SK-N-SH (cell line): ENCODE measurements around the gene TVP23C.

Source experiments
- CTCF ChIP-seq: fragments of 200-600 bp; sonication (generic); IDR thresholded peaks from 2 replicates; pipeline ENCODE4 v1.6.1; 2017; ENCODE audit warnings: antibody characterized with exemption, mild to moderate bottlenecking, moderate library complexity
- EP300 ChIP-seq, 2 experiments: IDR thresholded peaks; 2 replicates each; pipeline versions ENCODE4 v1.4.0 to v1.6.1; 2012; ENCODE audit warnings: borderline replicate concordance in 1 of 2, low read depth in 1 of 2, low read length in 1 of 2
- EZH2phosphoT487 ChIP-seq: fragments of 200-600 bp; sonication (generic); IDR thresholded peaks from 2 replicates; pipeline ENCODE4 v1.6.1; 2017; ENCODE audit warnings: low read depth, mixed run types, mild to moderate bottlenecking, antibody characterized with exemption, moderate library complexity, borderline replicate concordance
- JUND ChIP-seq: IDR thresholded peaks from 2 replicates; pipeline ENCODE4 v1.4.0; 2012
- MEF2A ChIP-seq: IDR thresholded peaks from 2 replicates; pipeline ENCODE4 v1.4.0; 2012; ENCODE audit warnings: low read depth, borderline replicate concordance
- NRF1 ChIP-seq: IDR thresholded peaks from 2 replicates; pipeline ENCODE4 v1.6.1; 2012; ENCODE audit warnings: low read depth, mild to moderate bottlenecking, low read length
- POLR2AphosphoS5 ChIP-seq: IDR thresholded peaks from 2 replicates; pipeline ENCODE4 v1.6.1; 2012; ENCODE audit warnings: low read depth, low read length
- RCOR1 ChIP-seq: fragments of 150-350 bp; IDR thresholded peaks from 2 replicates; pipeline ENCODE4 v1.6.1; 2017; ENCODE audit warnings: antibody characterized with exemption, low read length
- REST ChIP-seq: IDR thresholded peaks from 2 replicates; pipeline ENCODE4 v1.6.1; 2012; ENCODE audit warnings: mild to moderate bottlenecking, low read depth, low read length, moderate library complexity
- RXRA ChIP-seq: IDR thresholded peaks from 2 replicates; pipeline ENCODE4 v1.4.0; 2012; ENCODE audit warnings: low read depth, mild to moderate bottlenecking, borderline replicate concordance
- TCF12 ChIP-seq: IDR thresholded peaks from 2 replicates; pipeline ENCODE4 v1.4.0; 2012
- TEAD4 ChIP-seq: IDR thresholded peaks from 2 replicates; pipeline ENCODE4 v1.4.0; 2012; ENCODE audit warnings: mild to moderate bottlenecking, borderline replicate concordance; ENCODE audit not compliant: insufficient read depth
- YY1 ChIP-seq: IDR thresholded peaks from 2 replicates; pipeline ENCODE4 v1.4.0; 2012; ENCODE audit warnings: low read depth, mild to moderate bottlenecking
- TF ChIP-seq, protein P1 (sequence below): IDR thresholded peaks from 2 replicates; pipeline ENCODE4 v1.4.0; 2012; ENCODE audit warnings: low read depth, borderline replicate concordance

GRCh38 chr17:15513058-15513791 lies 50.1 kb downstream of the TVP23C start:
- TF ChIP-seq TEAD4 = no peak
- TF ChIP-seq EZH2phosphoT487 = no peak
- TF ChIP-seq YY1 = no peak
- TF ChIP-seq CTCF = no peak
- TF ChIP-seq REST = no peak
- no peak for TF ChIP-seq RXRA
- no peak for TF ChIP-seq RCOR1
- no peak for TF ChIP-seq EP300 (IDR thresholded peaks at IDR 0.05; ENCODE audit: borderline replicate concordance in 1 of 2, low read depth in 1 of 2, low read length in 1 of 2)
- TF ChIP-seq, protein P1, sequence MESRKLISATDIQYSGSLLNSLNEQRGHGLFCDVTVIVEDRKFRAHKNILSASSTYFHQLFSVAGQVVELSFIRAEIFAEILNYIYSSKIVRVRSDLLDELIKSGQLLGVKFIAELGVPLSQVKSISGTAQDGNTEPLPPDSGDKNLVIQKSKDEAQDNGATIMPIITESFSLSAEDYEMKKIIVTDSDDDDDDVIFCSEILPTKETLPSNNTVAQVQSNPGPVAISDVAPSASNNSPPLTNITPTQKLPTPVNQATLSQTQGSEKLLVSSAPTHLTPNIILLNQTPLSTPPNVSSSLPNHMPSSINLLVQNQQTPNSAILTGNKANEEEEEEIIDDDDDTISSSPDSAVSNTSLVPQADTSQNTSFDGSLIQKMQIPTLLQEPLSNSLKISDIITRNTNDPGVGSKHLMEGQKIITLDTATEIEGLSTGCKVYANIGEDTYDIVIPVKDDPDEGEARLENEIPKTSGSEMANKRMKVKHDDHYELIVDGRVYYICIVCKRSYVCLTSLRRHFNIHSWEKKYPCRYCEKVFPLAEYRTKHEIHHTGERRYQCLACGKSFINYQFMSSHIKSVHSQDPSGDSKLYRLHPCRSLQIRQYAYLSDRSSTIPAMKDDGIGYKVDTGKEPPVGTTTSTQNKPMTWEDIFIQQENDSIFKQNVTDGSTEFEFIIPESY = no peak
- no peak for TF ChIP-seq TCF12
- no peak for TF ChIP-seq JUND
- TF ChIP-seq NRF1 = no peak
- TF ChIP-seq POLR2AphosphoS5 = no peak
- no peak for TF ChIP-seq MEF2A
